ENCODE results near the gene COL3A1. TPM values are rescaled to one million over a fixed set of nuclear protein-coding genes. Genes with fewer than 3 reads are reported as not detected.

The COL3A1 gene
- total and polyA plus RNA-seq, 9 donors, result 105 to 829 (median 289) TPM

DNA sequence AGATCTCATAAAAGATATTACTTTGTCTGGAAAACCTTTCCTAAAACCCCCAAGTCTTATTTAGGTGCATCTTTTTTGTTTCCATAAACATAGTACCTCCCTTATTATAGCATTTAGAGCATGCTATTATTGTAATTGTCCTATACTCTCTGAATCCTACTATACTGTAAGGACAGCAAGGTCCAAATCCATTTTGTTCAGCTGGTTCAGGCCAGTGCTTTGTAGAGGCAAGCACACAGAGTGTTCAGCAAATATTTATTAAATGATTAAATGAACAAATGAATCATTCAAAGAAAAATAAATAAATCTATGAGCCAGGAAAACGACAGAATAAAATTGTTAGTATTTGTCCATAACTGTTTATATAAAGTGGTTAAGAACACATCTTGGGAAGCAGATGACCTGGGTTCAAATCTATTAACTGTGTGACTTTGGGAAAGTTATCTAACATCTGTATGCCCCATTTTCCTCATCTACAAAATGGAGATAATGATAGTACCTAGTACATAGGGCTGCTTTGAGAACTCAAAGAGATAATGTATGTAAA, 86.0 kb downstream of the COL3A1 start:
- no peaks in the 10 kb centered on the region for H3K36me3 ChIP-seq
- H3K9me3 ChIP-seq, result no peaks in the 10 kb centered on the region
- no peaks in the 10 kb centered on the region for H3K27me3 ChIP-seq
- 45 to 57% (median 52%) methylated on average over 1 of the region's 1 CpG for WGBS, 3 donors
- intact Hi-C loops (cut with DNase I), result no loop called here
- no peaks in the 10 kb centered on the region for H3K4me1 ChIP-seq (ENCODE audit: insufficient read depth)
- no peak for TF ChIP-seq POLR2A (IDR thresholded peaks at IDR 0.05)
- TF ChIP-seq, protein P1, sequence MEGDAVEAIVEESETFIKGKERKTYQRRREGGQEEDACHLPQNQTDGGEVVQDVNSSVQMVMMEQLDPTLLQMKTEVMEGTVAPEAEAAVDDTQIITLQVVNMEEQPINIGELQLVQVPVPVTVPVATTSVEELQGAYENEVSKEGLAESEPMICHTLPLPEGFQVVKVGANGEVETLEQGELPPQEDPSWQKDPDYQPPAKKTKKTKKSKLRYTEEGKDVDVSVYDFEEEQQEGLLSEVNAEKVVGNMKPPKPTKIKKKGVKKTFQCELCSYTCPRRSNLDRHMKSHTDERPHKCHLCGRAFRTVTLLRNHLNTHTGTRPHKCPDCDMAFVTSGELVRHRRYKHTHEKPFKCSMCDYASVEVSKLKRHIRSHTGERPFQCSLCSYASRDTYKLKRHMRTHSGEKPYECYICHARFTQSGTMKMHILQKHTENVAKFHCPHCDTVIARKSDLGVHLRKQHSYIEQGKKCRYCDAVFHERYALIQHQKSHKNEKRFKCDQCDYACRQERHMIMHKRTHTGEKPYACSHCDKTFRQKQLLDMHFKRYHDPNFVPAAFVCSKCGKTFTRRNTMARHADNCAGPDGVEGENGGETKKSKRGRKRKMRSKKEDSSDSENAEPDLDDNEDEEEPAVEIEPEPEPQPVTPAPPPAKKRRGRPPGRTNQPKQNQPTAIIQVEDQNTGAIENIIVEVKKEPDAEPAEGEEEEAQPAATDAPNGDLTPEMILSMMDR (IDR thresholded peaks at IDR 0.05), result no peak
- no peak for TF ChIP-seq EP300 (IDR thresholded peaks at IDR 0.05)
- no peak for DNase-seq
- H3K27ac ChIP-seq, result no peak overlapping the region
- no peak overlapping the region for H3K4me3 ChIP-seq

MicroRNAs encoded within 50 kb of the gene (microRNA counts, 767-probe panel; counts per million panel counts)
- microRNA hsa-miR-1245a (530 counts per million, percentile 78 among the panel's probes with 10 or more counts), microRNA hsa-miR-1245b-3p (530 counts per million, percentile 78 among the panel's probes with 10 or more counts), microRNA hsa-miR-1245b-5p (530 counts per million, percentile 78 among the panel's probes with 10 or more counts)

Small RNA genes within 50 kb of the gene (microRNA-seq; reads per million reads assigned to microRNA genes)
- gene MIR1245A (0 reads per million in 3 donors), gene MIR1245B (0 reads per million in 3 donors), gene MIR3606 (0 to 0.32 (median 0) reads per million in 3 donors)

Small RNA genes within 50 kb of the gene (small RNA-seq; reads per million reads assigned to genes)
- 1.00 reads per million, percentile 57 among the genes with 10 or more reads in this experiment for gene MIR1245A

Other genes with a start within 250 kb of the COL3A1 start
- gene COL5A2, start 205.4 kb downstream of the COL3A1 start, total RNA-seq, result 10 to 100 TPM; 25.2 to 41.1 (median 30.2) TPM
- 10 to 100 TPM; 36.0 to 46.8 TPM for gene COL5A2, start 205.4 kb downstream of the COL3A1 start, polyA plus RNA-seq

All from ovary (tissue), 9 donors.